ENCODE measurements around the gene ERCC6. TPM values are rescaled to one million over a fixed set of nuclear protein-coding genes. Genes with fewer than 3 reads are reported as not detected.
A peak's percentile ranks its signal among the peaks of the same experiment; 100 is the strongest.

ERCC6 gene
- total RNA-seq, 3 donors from 2014 or later (not counting 1 experiment from before 2014, with no cell fraction given): 36.4 to 54.6 (median 52.6) TPM

DNA sequence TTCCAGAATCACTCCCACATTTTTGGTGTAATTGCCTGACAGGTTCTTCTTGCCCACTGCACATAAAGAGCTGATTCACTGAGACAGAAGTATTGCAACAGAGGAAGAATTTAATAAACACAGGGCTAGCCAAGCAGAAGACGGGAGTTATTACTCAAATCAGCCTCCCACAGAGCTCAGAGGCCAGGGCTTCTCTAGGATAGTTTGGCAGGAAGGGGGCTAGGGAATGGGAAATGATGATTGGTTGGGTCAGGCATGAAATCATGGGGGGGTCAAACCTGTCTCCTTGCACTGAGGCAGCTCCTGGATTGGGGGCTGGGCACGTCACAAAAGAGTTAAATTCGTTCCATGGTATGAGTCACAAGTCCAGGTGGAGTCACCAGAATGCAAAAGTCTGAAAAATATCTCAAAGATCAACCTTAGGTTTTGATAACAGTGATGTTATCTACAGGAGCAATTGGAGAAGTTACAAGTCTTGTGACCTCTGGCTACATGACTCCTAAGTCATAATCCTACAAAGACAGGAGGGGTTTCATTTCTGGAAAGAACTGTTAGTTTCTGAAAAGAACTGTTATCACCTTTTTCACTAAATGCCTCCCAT lies 30.2 kb upstream of the ERCC6 start:
- Histone ChIP-seq H3K27me3 (ENCODE audit: control insufficient read depth, insufficient read depth, low read length) (no peaks in the 10 kb centered on the region), H3K36me3 (ENCODE audit: control insufficient read depth, insufficient read depth, low read length) (no peaks in the 10 kb centered on the region), H3K27ac (ENCODE audit: low read length) (no peak overlapping the region), H3K4me3 (ENCODE audit: low read length) (no peak overlapping the region), H3K9me3 (ENCODE audit: control insufficient read depth, insufficient read depth, low read length) (no peaks in the 10 kb centered on the region), H3K4me1 (ENCODE audit: control insufficient read depth, insufficient read depth, low read length) (peaks cover 22% of the 10 kb centered on the region)
- ATAC-seq (no peak), DNase-seq (no peak)
- Mint-ChIP-seq H3K27me3 (ENCODE audit: low read depth in 2 of 2) (peaks cover 9 to 46% of the 10 kb centered on the region in 2 donors), H3K9me3 (no peaks in the 10 kb centered on the region), H3K27ac (peak overlapping the region in 1 of 2 donors; percentile 46), H3K4me3 (peak overlapping the region; percentile 8), H3K36me3 (no peaks in the 10 kb centered on the region), H3K4me1 (peaks cover 17 to 18% of the 10 kb centered on the region in 2 donors)
- 66% methylated on average over 3 of the region's 3 CpGs for WGBS (ENCODE audit: insufficient coverage)
- TF ChIP-seq, protein P1, sequence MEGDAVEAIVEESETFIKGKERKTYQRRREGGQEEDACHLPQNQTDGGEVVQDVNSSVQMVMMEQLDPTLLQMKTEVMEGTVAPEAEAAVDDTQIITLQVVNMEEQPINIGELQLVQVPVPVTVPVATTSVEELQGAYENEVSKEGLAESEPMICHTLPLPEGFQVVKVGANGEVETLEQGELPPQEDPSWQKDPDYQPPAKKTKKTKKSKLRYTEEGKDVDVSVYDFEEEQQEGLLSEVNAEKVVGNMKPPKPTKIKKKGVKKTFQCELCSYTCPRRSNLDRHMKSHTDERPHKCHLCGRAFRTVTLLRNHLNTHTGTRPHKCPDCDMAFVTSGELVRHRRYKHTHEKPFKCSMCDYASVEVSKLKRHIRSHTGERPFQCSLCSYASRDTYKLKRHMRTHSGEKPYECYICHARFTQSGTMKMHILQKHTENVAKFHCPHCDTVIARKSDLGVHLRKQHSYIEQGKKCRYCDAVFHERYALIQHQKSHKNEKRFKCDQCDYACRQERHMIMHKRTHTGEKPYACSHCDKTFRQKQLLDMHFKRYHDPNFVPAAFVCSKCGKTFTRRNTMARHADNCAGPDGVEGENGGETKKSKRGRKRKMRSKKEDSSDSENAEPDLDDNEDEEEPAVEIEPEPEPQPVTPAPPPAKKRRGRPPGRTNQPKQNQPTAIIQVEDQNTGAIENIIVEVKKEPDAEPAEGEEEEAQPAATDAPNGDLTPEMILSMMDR (IDR thresholded peaks at IDR 0.05): no peak
- intact Hi-C loops (cut with micrococcal nuclease): no loop called here

DNA sequence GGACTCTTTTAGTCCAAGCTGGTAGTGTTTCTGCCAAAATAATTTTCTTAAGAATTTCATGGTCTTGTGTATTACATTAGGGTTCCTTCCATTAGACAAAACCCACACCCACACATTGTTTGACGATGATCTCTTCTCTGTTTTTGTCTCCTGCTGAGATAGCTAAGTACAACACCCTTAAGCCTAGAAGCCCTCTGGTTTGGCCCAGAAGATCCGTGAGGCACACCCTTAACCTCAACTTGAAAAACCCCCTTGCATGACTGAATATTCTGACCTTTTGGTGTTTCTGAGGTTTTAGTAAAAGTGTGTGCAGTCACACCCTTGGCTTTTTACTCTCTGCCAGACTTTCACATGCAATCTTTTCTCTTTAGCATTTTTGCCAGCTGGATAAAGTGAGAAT lies 29.3 kb upstream of the ERCC6 start:
- TF ChIP-seq, protein P1 (IDR thresholded peaks at IDR 0.05): no peak
- H3K27ac Mint-ChIP-seq: peak overlapping the region in 1 of 2 donors; percentile 46
- Histone ChIP-seq H3K27ac (ENCODE audit: low read length) (peak overlapping the region; percentile 19), H3K4me1 (ENCODE audit: control insufficient read depth, insufficient read depth, low read length) (peaks cover 22% of the 10 kb centered on the region), H3K36me3 (ENCODE audit: control insufficient read depth, insufficient read depth, low read length) (no peaks in the 10 kb centered on the region), H3K9me3 (ENCODE audit: control insufficient read depth, insufficient read depth, low read length) (no peaks in the 10 kb centered on the region), H3K27me3 (ENCODE audit: control insufficient read depth, insufficient read depth, low read length) (no peaks in the 10 kb centered on the region), H3K4me3 (ENCODE audit: low read length) (no peak overlapping the region)
- intact Hi-C loops (cut with micrococcal nuclease): no loop called here
- peaks cover 11 to 50% of the 10 kb centered on the region in 2 donors for H3K27me3 Mint-ChIP-seq (ENCODE audit: low read depth in 2 of 2)
- DNase-seq: no peak
- ATAC-seq: peak; percentile 17 to 78 (median 63)
- H3K4me3 Mint-ChIP-seq: peak overlapping the region; percentile 8
- WGBS (ENCODE audit: insufficient coverage): 40% methylated on average over 2 of the region's 2 CpGs
- peaks cover 17 to 18% of the 10 kb centered on the region in 2 donors for H3K4me1 Mint-ChIP-seq
- H3K9me3 Mint-ChIP-seq: no peaks in the 10 kb centered on the region
- H3K36me3 Mint-ChIP-seq: no peaks in the 10 kb centered on the region

DNA sequence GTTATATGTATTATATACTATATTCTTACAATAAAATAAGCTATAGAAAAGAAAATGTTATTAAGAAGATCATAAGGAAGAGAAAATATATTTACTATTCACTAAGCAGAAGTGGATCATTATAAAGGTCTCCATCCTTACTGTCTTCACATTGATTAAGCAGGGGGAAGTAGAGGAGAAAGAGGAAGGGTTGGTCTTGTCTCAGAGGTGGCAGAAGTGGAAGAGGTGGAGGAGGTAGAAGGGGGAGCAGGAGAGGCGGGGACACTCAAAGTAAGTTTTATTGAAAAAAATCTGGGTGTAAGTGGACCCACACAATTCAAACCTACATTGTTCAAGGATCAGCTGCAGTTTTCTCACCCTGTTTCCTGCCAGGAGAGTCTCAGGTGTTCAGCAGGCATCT lies 28.9 kb upstream of the ERCC6 start:
- no peaks in the 10 kb centered on the region for H3K27me3 ChIP-seq (ENCODE audit: control insufficient read depth, insufficient read depth, low read length)
- Mint-ChIP-seq H3K4me3 (peak overlapping the region; percentile 8), H3K27ac (peak overlapping the region in 1 of 2 donors; percentile 46), H3K9me3 (no peaks in the 10 kb centered on the region), H3K4me1 (peaks cover 17 to 18% of the 10 kb centered on the region in 2 donors), H3K27me3 (ENCODE audit: low read depth in 2 of 2) (peaks cover 11 to 50% of the 10 kb centered on the region in 2 donors), H3K36me3 (no peaks in the 10 kb centered on the region)
- ATAC-seq (peak in 1 of 3 donors; percentile 3), DNase-seq (no peak)
- H3K9me3 ChIP-seq (ENCODE audit: control insufficient read depth, insufficient read depth, low read length): no peaks in the 10 kb centered on the region
- H3K36me3 ChIP-seq (ENCODE audit: control insufficient read depth, insufficient read depth, low read length): no peaks in the 10 kb centered on the region
- peaks cover 20% of the 10 kb centered on the region for H3K4me1 ChIP-seq (ENCODE audit: control insufficient read depth, insufficient read depth, low read length)
- H3K27ac ChIP-seq (ENCODE audit: low read length): peak overlapping the region; percentile 19
- 86% methylated on average over 1 of the region's 1 CpG for WGBS (ENCODE audit: insufficient coverage)
- intact Hi-C loops (cut with micrococcal nuclease): no loop called here
- TF ChIP-seq, protein P1 (IDR thresholded peaks at IDR 0.05): no peak
- no peak overlapping the region for H3K4me3 ChIP-seq (ENCODE audit: low read length)

Data from natural killer cell (primary cell).